NOMO-1 (cell line): ENCODE measurements around the gene FOLR2.
"Not testable (repeated sequence)": the region's sequence is repeated elsewhere in the genome, so short reads cannot be mapped to it uniquely, and the experiment has no call there.

ENCODE experiments used
- DNase-seq, 2 experiments: peaks; one replicate each; lab custom pipeline; 2025; ENCODE audit not compliant: unreplicated experiment in 2 of 2; lab: John Stamatoyannopoulos, UW

FOLR2 gene

DNA sequence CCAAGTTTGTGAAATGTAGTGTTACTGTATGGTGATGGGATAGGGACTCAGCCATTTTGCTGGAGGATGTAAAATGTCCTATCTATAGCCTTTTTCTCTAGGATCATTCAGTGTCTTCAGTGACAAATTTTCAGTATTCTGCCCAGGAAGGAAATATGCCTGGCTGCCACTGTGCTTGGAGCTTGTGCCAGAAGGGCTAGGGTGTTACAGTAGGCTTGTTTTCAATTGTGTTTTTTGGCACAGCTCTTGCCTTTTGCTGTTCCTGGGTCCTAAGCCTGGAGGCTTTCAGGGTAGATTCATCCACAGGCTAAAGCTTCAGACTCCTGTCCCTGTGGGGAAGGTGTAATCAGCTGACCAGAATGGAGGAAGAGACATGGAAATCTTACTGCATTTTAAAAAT, 49.4 kb downstream of the FOLR2 start:
- no peak for DNase-seq

GRCh38 chr11:72266960-72267359, 50.4 kb downstream of the FOLR2 start:
- DNase-seq: not testable (repeated sequence)

GRCh38 chr11:72267956-72268617, 51.5 kb downstream of the FOLR2 start:
- peak in 1 of 2 experiments; percentile 30 for DNase-seq
